MM.1S (cell line): ENCODE results near the gene PPM1H.

Source experiments
- DNase-seq: peaks from one replicate; pipeline ENCODE4 v3.0.0-alpha.2; 2015
- H2AFZ ChIP-seq: fragments of 300-600 bp; sonication (generic); 2 replicates; pipeline ENCODE4 v1.6.0; 2016; ENCODE audit warnings: antibody characterized with exemption, low read length
- H3F3A ChIP-seq: fragments of 300-600 bp; sonication (generic); 2 replicates; pipeline ENCODE4 v1.6.1; 2016; ENCODE audit warnings: mild to moderate bottlenecking, antibody characterized with exemption, low read length, moderate library complexity, mixed read lengths; ENCODE audit not compliant: insufficient read depth
- H3K27ac ChIP-seq: fragments of 300-600 bp; sonication (generic); 2 replicates; pipeline ENCODE4 v1.5.1; 2016; ENCODE audit warnings: mild to moderate bottlenecking, low read length
- H3K27me3 ChIP-seq: fragments of 300-600 bp; sonication (generic); replicated peaks from 2 replicates; pipeline ENCODE4 v1.6.0; 2016; ENCODE audit warnings: low read length; ENCODE audit not compliant: insufficient read depth
- H3K36me3 ChIP-seq: fragments of 300-600 bp; sonication (generic); replicated peaks from 2 replicates; pipeline ENCODE4 v1.6.1; 2016; ENCODE audit warnings: mild to moderate bottlenecking, low read length, mixed read lengths; ENCODE audit not compliant: insufficient read depth
- H3K4me1 ChIP-seq: fragments of 300-600 bp; sonication (generic); 2 replicates; pipeline ENCODE4 v1.6.1; 2016; ENCODE audit warnings: low read length, mixed read lengths
- H3K4me2 ChIP-seq: fragments of 300-600 bp; sonication (generic); 2 replicates; pipeline ENCODE4 v1.6.0; 2016; ENCODE audit warnings: low read depth, low read length
- H3K4me3 ChIP-seq: fragments of 300-600 bp; sonication (generic); 2 replicates; pipeline ENCODE4 v1.5.1; 2016; ENCODE audit warnings: low read length, mixed read lengths
- H3K79me2 ChIP-seq: fragments of 300-600 bp; sonication (generic); 2 replicates; pipeline ENCODE4 v1.6.1; 2016; ENCODE audit warnings: mixed run types, low read length, mixed read lengths
- H3K9ac ChIP-seq: fragments of 300-600 bp; sonication (generic); 2 replicates; pipeline ENCODE4 v1.6.1; 2016; ENCODE audit warnings: low read length, mixed read lengths
- H3K9me2 ChIP-seq: fragments of 300-600 bp; sonication (generic); replicated peaks from 2 replicates; pipeline ENCODE4 v1.6.1; 2016; ENCODE audit warnings: mild to moderate bottlenecking, low read length, mixed read lengths; ENCODE audit not compliant: insufficient read depth
- H3K9me3 ChIP-seq: fragments of 300-600 bp; sonication (generic); replicated peaks from 2 replicates; pipeline ENCODE4 v1.6.1; 2016; ENCODE audit warnings: mild to moderate bottlenecking, low read length, mixed read lengths; ENCODE audit not compliant: insufficient read depth
- H4K20me1 ChIP-seq: fragments of 300-600 bp; sonication (generic); 2 replicates; pipeline ENCODE4 v1.6.1; 2016; ENCODE audit warnings: mild to moderate bottlenecking, low read length, moderate library complexity, mixed read lengths; ENCODE audit not compliant: insufficient read depth
- EZH2 ChIP-seq: fragments of 300-600 bp; sonication (generic); optimal IDR thresholded peaks from 2 replicates; pipeline ENCODE3; 2017; ENCODE audit warnings: low read depth, mild to moderate bottlenecking, antibody characterized with exemption, low read length, mixed read lengths
- EZH2phosphoT487 ChIP-seq: fragments of 300-600 bp; sonication (generic); IDR thresholded peaks from 2 replicates; pipeline ENCODE4 v1.6.1; 2018; ENCODE audit warnings: antibody characterized with exemption, low read length
- TF ChIP-seq, protein P1 (sequence below): fragments of 300-600 bp; sonication (generic); IDR thresholded peaks from 2 replicates; pipeline ENCODE4 v1.5.1; 2016; ENCODE audit warnings: antibody characterized with exemption, low read length, mixed read lengths

Gene PPM1H

DNA sequence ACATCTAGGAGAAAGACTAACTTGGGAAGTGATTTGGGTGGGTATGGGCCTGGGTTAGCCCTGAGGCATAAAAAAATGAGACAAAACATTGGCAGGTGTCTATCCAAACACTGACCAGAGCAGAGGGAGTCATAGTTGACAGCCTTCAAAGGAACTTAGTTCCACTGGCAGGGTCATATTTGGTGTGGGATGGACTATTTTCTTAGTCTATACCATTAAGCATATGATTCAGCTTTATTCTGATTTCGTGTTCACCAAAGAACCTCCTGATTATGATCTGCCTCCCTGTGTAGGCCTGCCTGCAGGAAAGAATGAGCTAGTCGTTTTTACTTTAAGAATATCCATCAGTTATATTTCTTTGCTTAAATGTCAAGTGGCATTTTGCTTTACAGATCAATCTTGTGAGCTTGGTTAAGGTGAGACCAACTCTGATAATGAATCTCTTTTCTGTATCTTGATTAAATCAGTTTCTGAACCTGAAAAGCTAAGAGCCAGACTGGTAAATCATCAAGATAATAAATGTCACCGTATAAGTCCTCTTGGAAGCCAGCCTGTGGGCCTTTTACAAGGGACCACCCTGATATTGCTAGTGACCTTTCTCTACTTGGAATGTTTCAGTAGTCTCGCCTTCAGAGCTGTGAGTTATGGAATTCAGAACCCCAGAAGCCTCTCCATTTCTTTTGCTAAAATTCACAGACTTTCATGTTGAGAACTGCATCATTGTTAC is 285.4 kb downstream of the PPM1H start:
- Histone ChIP-seq H3K4me3 (no peak overlapping the region), H3K79me2 (no peaks in the 10 kb centered on the region), H3K4me2 (no peak overlapping the region), H3F3A (no peaks in the 10 kb centered on the region), H3K9me2 (no peaks in the 10 kb centered on the region), H3K9me3 (no peaks in the 10 kb centered on the region), H2AFZ (no peak overlapping the region), H3K36me3 (no peaks in the 10 kb centered on the region), H3K9ac (no peak overlapping the region), H3K27me3 (no peaks in the 10 kb centered on the region), H3K27ac (no peak overlapping the region), H3K4me1 (no peaks in the 10 kb centered on the region), H4K20me1 (no peaks in the 10 kb centered on the region; the same call in 1 of the 2 replicates)
- TF ChIP-seq, protein P1, sequence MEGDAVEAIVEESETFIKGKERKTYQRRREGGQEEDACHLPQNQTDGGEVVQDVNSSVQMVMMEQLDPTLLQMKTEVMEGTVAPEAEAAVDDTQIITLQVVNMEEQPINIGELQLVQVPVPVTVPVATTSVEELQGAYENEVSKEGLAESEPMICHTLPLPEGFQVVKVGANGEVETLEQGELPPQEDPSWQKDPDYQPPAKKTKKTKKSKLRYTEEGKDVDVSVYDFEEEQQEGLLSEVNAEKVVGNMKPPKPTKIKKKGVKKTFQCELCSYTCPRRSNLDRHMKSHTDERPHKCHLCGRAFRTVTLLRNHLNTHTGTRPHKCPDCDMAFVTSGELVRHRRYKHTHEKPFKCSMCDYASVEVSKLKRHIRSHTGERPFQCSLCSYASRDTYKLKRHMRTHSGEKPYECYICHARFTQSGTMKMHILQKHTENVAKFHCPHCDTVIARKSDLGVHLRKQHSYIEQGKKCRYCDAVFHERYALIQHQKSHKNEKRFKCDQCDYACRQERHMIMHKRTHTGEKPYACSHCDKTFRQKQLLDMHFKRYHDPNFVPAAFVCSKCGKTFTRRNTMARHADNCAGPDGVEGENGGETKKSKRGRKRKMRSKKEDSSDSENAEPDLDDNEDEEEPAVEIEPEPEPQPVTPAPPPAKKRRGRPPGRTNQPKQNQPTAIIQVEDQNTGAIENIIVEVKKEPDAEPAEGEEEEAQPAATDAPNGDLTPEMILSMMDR = no peak
- no peak for TF ChIP-seq EZH2
- TF ChIP-seq EZH2phosphoT487 = no peak
- DNase-seq = no peak

DNA sequence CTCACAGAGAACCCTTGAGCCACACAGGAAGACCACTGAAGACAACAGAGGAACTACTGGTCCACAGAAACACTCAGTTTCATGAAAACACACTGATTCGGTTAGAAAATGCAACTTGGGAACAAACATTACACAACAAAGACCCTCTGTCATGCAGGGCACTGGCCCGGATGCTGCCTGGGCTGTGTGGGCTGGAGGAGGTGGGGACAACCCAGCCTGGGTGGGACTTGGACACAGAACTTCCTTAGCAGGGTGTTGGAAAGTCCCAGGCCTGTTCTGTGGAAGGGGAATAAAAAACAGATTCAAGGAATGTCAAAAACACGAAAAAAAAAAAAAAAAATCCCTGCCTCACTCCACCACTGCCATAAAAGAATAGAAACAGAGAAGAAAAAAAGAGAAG is 287.4 kb downstream of the PPM1H start:
- no peaks in the 10 kb centered on the region for H3K4me1 ChIP-seq
- H3K36me3 ChIP-seq = no peaks in the 10 kb centered on the region
- H3F3A ChIP-seq = no peaks in the 10 kb centered on the region
- TF ChIP-seq, protein P1 = no peak
- TF ChIP-seq EZH2 = no peak
- TF ChIP-seq EZH2phosphoT487 = no peak
- no peaks in the 10 kb centered on the region for H3K79me2 ChIP-seq
- DNase-seq = no peak
- H3K9me2 ChIP-seq = no peaks in the 10 kb centered on the region
- H3K4me3 ChIP-seq = no peak overlapping the region
- H3K9me3 ChIP-seq = no peaks in the 10 kb centered on the region
- no peaks in the 10 kb centered on the region for H3K27me3 ChIP-seq
- H2AFZ ChIP-seq = no peak overlapping the region
- no peak overlapping the region for H3K9ac ChIP-seq
- H3K27ac ChIP-seq = no peak overlapping the region
- no peaks in the 10 kb centered on the region; the same call in 1 of the 2 replicates for H4K20me1 ChIP-seq
- no peak overlapping the region for H3K4me2 ChIP-seq

DNA sequence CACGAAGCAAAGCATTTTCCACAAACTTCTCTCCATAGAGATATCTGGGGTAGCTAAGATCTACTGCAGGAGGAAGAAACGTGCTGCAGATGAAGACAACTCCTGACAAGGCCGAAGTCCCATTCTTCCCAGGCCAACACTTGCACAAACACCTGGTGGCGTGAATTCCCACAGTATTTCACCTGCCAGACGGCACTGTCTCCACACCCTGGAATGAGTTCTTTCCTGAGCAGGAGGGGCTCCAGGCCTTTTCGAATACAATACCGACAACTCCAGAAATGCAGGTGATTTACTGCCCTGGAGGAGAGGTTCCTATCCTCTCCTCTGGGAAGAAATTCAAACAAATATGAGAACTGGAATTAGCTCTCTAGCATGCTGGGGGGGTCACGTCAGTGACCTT is 288.4 kb downstream of the PPM1H start:
- H3K4me1 ChIP-seq = no peaks in the 10 kb centered on the region

More for the DNA sequence above, 288.4 kb downstream of the PPM1H start:
- Histone ChIP-seq H2AFZ (no peak overlapping the region), H3K36me3 (no peaks in the 10 kb centered on the region), H3K9me2 (no peaks in the 10 kb centered on the region), H3K27ac (no peak overlapping the region), H3K79me2 (no peaks in the 10 kb centered on the region), H3F3A (no peaks in the 10 kb centered on the region), H3K9me3 (no peaks in the 10 kb centered on the region), H3K4me3 (no peak overlapping the region), H4K20me1 (no peaks in the 10 kb centered on the region), H3K27me3 (no peaks in the 10 kb centered on the region), H3K9ac (no peak overlapping the region), H3K4me2 (no peak overlapping the region)
- no peak for DNase-seq
- TF ChIP-seq EZH2phosphoT487 = no peak
- TF ChIP-seq, protein P1 = no peak
- TF ChIP-seq EZH2 = no peak
